Neural cell (in vitro differentiated cells): ENCODE data around the gene FAM163B.

Source experiments
- POLR2AphosphoS5 ChIP-seq: IDR thresholded peaks from 2 replicates; pipeline ENCODE4 v1.6.1; 2012
- TF ChIP-seq, protein P1 (sequence below): fragments of 450-650 bp; IDR thresholded peaks from 2 replicates; pipeline ENCODE4 v1.5.1; 2014; ENCODE audit warnings: antibody characterized with exemption, mild to moderate bottlenecking, moderate library complexity; ENCODE audit not compliant: poor library complexity, severe bottlenecking

DNA sequence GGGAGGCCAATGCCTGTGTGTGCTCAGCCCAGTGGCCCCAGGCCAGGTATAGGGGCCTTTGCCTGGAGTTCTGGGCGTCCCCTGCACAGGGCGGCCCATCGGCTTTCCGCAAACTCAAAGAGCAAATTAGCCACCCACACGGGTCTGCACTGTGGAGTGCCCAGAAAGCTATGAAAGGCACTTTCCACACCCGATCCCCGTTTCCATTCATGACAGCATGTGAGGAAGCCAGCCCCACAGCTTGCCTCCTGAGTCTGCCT lies 32.1 kb upstream of the FAM163B start:
- no peak for TF ChIP-seq POLR2AphosphoS5
- TF ChIP-seq, protein P1, sequence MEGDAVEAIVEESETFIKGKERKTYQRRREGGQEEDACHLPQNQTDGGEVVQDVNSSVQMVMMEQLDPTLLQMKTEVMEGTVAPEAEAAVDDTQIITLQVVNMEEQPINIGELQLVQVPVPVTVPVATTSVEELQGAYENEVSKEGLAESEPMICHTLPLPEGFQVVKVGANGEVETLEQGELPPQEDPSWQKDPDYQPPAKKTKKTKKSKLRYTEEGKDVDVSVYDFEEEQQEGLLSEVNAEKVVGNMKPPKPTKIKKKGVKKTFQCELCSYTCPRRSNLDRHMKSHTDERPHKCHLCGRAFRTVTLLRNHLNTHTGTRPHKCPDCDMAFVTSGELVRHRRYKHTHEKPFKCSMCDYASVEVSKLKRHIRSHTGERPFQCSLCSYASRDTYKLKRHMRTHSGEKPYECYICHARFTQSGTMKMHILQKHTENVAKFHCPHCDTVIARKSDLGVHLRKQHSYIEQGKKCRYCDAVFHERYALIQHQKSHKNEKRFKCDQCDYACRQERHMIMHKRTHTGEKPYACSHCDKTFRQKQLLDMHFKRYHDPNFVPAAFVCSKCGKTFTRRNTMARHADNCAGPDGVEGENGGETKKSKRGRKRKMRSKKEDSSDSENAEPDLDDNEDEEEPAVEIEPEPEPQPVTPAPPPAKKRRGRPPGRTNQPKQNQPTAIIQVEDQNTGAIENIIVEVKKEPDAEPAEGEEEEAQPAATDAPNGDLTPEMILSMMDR: no peak
